HEK293T (cell line): ENCODE measurements around the gene CYB5R4.

ENCODE experiments used
- ELF4 ChIP-seq: fragments of 450-650 bp; IDR thresholded peaks from 2 replicates; pipeline ENCODE4 v1.6.1; 2017; ENCODE audit warnings: antibody characterized with exemption
- FOXA1 ChIP-seq: fragments of 450-650 bp; IDR thresholded peaks from 2 replicates; pipeline ENCODE4 v1.6.1; 2016; ENCODE audit warnings: mild to moderate bottlenecking
- FOXM1 ChIP-seq: fragments of 450-650 bp; IDR thresholded peaks from 2 replicates; pipeline ENCODE4 v1.6.1; 2017; ENCODE audit warnings: mild to moderate bottlenecking, borderline replicate concordance
- HDGF ChIP-seq: fragments of 450-650 bp; IDR thresholded peaks from 2 replicates; pipeline ENCODE4 v1.6.1; 2017; ENCODE audit warnings: antibody characterized with exemption, borderline replicate concordance
- LEF1 ChIP-seq: fragments of 450-650 bp; IDR thresholded peaks from 2 replicates; pipeline ENCODE4 v1.6.1; 2017; ENCODE audit warnings: mild to moderate bottlenecking, borderline replicate concordance
- NFRKB ChIP-seq: fragments of 450-650 bp; IDR thresholded peaks from 2 replicates; pipeline ENCODE4 v1.6.1; 2016; ENCODE audit warnings: mild to moderate bottlenecking, moderate library complexity
- SP1 ChIP-seq: fragments of 450-650 bp; IDR thresholded peaks from 2 replicates; pipeline ENCODE4 v1.6.1; 2017
- SUZ12 ChIP-seq: fragments of 450-650 bp; IDR thresholded peaks from 2 replicates; pipeline ENCODE4 v1.6.1; 2016; ENCODE audit warnings: mild to moderate bottlenecking

DNA sequence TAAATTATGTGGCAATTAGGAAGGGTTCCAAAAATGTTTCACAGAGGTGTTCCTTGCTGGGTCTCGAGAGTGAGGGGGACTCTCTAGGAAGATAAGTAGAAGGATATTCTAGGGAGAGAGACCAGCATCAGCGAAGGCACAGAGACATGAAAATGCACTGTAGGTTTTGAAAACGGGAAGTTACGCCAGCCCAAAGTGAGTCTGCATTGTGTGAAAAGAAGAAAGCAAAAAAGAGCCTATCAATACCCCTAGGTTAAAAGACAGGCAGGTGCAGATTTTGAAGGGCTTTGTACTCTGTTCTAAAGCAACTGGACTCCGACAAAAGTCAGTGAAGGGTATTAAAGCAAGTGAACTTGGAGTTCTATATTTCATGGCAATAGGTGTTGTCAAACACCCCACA lies 148.4 kb downstream of the CYB5R4 start:
- no peak for TF ChIP-seq FOXA1
- no peak for TF ChIP-seq LEF1
- no peak for TF ChIP-seq HDGF
- TF ChIP-seq NFRKB: no peak
- no peak for TF ChIP-seq FOXM1
- no peak for TF ChIP-seq SUZ12
- TF ChIP-seq SP1: no peak
- TF ChIP-seq ELF4: no peak
